NCI-H446 (cell line): ENCODE data around the gene CYTIP.
"Not testable (repeated sequence)": the region's sequence is repeated elsewhere in the genome, so short reads cannot be mapped to it uniquely, and the experiment has no call there.

Experiments
- DNase-seq, 2 experiments: peaks; one replicate each; lab custom pipeline; 2025; lab: John Stamatoyannopoulos, UW

Gene CYTIP

GRCh38 chr2:157424374-157424773 is 19.5 kb downstream of the CYTIP start:
- DNase-seq: no peak

- no peak for DNase-seq
These were observed 21.9 kb downstream of the CYTIP start for GRCh38 chr2:157421964-157422363.

DNA sequence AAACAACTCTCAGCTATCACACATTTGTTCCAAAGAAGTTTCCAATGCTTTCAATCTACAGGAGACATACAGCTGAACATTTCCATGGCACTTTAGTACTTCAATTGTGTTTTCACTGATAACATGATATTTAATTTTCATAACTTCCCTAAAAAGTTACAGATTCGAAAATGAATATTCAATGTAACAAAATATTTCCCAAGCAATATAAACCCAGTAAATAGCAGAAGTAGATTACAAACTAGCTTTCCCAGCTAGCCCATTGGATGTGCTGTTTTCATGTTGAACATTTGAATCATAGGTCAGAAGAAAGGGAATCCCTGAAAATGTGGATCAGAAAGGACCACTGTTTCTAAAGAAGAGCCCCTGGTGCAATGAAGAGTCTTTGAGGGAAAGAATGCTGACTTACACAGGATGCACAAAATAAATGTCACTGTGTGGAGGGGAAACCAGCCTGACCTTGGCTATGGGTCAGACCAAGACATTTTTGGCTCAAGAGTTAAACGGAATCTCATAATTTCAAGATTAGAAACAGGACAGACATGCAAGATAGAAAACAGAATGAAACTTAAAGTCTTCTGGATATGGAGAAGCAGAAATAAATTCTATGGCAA is 22.5 kb downstream of the CYTIP start:
- no peak for DNase-seq

GRCh38 chr2:157420771-157421323 is 23.0 kb downstream of the CYTIP start:
- DNase-seq: no peak

- DNase-seq: no peak
These were observed 24.8 kb downstream of the CYTIP start for GRCh38 chr2:157419031-157419575.

DNA sequence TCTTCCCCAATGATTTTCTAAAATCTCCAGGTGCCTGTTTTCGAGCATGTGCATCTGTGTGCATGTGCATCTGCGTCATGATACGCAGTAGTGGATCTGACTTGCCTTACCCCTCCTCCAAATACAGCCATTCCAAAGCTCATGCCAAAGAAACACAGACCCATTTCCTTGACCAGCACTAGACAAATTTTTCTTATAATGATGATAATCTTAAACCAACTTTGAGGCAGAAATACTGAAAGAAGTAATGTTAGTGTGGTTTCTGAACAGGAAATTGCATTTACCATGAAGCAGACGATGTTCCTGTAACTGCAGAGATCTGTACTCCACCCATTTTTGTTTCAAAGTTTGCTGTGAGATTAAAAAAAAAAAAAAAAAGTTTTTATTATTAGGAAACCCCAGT is 25.6 kb downstream of the CYTIP start:
- DNase-seq: no peak

- DNase-seq: no peak
These were observed 28.2 kb downstream of the CYTIP start for GRCh38 chr2:157415591-157416101.

- DNase-seq: no peak
These were observed 29.8 kb downstream of the CYTIP start for GRCh38 chr2:157414050-157414449.

- no peak for DNase-seq
These were observed 30.4 kb downstream of the CYTIP start for GRCh38 chr2:157413326-157414035.

- no peak for DNase-seq
These were observed 32.1 kb downstream of the CYTIP start for GRCh38 chr2:157411624-157412336.

DNA sequence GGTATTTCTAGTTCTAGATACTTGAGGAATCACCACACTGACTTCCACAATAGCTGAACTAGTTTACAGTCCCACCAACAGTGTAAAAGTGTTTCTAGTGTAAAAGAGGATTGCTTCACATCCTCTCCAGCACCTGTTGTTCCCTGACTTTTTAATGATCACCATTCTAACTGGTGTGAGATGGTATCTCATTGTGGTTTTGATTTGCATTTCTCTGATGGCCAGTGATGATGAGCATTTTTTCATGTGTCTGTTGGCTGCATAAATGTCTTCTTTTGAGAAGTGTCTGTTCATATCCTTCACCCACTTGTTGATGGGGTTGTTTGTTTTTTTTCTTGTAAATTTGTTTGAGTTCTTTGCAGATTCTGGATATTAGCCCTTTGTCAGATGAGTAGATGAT is 38.5 kb downstream of the CYTIP start:
- not testable (repeated sequence) for DNase-seq

GRCh38 chr2:157404363-157404762 is 39.5 kb downstream of the CYTIP start:
- no peak for DNase-seq

DNA sequence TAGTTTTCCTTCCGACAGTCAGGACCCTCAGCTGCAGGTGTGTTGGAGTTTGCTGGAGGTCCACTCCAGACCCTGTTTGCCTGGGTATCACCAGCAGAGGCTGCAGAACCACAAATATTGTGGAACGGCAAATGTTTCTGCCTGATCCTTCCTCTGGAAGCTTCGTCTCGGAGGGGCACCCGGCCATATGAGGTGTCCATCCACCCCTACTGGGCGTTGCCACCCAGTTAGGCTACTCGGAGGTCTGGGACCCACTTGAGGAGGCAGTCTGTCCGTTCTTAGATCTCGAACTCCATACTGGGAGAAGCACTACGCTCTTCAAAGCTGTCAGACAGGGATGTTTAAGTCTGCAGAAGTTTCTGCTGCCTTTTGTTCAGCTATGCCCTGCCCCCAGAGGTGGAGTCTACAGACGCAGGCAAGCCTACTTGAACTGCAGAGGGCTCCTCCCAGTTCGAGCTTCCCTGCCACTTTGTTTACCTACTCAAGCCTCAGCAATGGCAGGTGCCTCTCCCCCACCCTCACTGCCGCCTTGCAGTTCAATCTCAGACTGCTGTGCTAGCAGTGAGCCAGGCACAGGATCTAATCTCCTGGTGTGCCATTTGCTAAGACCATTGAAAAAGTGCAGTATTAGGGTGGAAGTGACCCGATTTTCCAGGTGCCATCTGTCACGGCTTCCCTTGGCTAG is 40.9 kb downstream of the CYTIP start:
- DNase-seq: not testable (repeated sequence)

- no peak for DNase-seq
These were observed 48.1 kb downstream of the CYTIP start for GRCh38 chr2:157395811-157396210.

GRCh38 chr2:157394928-157395327 is 49.0 kb downstream of the CYTIP start:
- no peak for DNase-seq

DNA sequence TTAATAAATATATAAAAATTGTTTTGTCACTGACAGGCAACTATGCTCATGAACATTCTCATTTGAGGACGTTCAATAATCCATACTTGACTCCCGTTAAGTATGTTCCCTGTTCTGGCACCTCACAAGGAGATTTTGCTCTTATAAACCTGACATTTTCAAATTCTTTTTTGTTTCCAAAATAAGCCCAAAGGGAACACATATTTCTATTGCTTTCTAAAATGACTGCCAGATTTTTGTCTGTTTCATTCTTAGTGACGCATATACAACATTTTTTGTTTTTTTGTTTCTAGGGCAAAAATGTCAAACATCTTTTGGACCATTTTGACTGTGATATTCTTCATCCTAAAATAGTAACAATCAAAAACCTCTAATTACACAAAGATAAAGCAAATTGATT is 50.5 kb downstream of the CYTIP start:
- DNase-seq: no peak

GRCh38 chr2:157388827-157389226 is 55.1 kb downstream of the CYTIP start:
- DNase-seq: no peak

- no peak for DNase-seq
These were observed 57.1 kb downstream of the CYTIP start for GRCh38 chr2:157386747-157387146.

DNA sequence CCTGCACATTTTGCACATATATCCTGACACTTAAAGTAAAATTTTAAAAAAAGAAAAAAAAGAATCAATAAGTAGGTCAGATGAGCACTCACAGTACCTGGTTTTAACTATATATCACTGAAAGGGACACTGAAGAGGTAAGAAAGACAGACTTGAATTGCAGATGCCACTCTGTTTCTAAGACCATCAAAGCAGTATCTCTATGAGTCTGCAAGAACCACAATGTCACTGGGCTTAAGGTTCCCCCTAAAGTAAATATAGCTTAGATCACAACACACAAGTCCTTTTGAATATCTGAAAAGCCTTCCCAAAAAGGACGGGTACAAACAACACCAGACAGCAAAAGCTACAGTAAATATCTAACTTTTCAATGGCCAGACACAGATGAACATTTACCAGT is 57.6 kb downstream of the CYTIP start:
- DNase-seq: no peak

- peak in 1 of 2 experiments; percentile 3 for DNase-seq
These were observed 66.0 kb downstream of the CYTIP start for GRCh38 chr2:157377861-157378260.

GRCh38 chr2:157376041-157376440 is 67.8 kb downstream of the CYTIP start:
- DNase-seq: no peak

DNA sequence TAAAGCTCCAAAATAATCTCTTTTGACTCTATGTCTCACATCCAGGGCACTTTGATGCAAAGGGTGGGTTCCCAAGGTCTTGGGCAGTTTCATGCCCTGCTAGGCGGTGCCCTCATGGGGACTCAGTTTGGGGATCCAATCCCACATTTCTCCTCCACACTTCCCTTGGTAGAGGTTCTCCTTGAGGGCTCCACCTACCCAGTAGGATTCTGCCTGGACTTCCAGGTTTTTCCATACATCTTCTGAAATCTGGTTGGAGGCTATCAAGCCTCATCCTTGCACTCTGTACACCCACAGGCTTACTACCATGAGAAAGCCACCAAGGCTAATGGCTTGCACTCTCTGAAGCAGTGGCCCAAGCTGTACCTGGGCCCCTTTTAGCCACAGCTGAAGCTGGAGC is 68.5 kb downstream of the CYTIP start:
- DNase-seq: no peak
